ACHN (cell line): ENCODE measurements around the gene PRELID2.
"Not testable (repeated sequence)": the region's sequence is repeated elsewhere in the genome, so short reads cannot be mapped to it uniquely, and the experiment has no call there.

Source experiments
- DNase-seq: peaks from one replicate; pipeline ENCODE4 v3.0.0-alpha.2; 2015
- in situ Hi-C: cut with HindIII; loops from 2 replicates; pipeline ENCODE4 v1.10.0; 2017; ENCODE audit warnings: low sequenced_read_pairs, low pct_ligation_motif_present, low pct_unique_long_range_greater_than_20kb

PRELID2 gene

DNA sequence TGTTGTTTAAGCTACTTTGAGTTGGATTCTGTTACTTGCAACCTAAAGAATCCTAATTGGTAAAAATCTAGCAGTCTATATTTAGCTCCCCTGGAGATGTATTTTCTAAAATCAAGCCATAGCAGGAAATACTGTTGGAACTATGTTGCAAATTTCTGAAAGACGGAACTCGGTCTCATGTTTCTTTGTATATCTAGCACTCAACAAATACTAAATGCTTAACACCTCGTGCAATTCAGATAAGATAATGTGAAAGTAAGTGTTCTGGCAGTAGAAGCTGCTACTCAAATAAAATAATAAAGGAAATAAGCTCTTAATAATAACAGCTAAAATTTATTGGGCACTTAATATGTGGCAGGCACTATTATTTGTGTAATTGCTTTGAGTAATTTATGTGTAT, 10.9 kb upstream of the PRELID2 start:
- no peak for DNase-seq
- in situ Hi-C loops: no loop called here

- in situ Hi-C loops: no loop called here
- no peak for DNase-seq
Measured at GRCh38 chr5:145841299-145841698, 6.2 kb upstream of the PRELID2 start.

DNA sequence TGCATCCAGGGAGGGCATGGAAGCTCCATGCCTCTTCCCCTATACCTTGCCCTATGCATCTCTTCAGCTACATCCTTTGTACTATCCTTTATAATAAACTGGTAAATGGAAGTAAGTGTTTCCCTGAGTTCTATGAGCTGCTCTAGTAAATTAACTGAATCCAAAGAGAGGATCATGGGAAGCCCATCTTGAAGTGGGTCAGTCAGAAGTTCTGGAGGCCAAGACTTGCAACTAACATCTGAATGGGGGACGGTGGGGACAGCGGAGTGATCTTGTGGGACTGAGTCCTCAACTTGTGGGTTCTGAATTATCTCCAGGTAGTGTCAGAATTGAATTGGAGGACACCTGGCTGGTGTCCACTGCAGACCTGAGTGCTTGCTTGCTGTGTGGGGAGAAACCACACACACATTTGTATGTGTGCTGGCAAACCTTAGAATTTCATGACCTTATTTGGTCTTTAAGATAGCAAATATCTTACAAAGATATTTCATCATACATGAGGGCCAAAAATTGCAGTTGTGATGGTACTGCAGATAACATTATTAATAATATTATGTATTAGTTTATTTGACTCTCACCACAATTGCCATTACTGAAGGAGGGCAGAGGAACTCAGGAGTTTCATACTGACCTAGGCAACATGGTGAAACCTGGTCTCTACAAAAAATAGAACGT, 5.5 kb upstream of the PRELID2 start:
- in situ Hi-C loops: no loop called here

GRCh38 chr5:145838276-145838675, 3.1 kb upstream of the PRELID2 start:
- DNase-seq: no peak
- in situ Hi-C loops: no loop called here

More for the DNA sequence above, 5.5 kb upstream of the PRELID2 start:
- no peak for DNase-seq

- in situ Hi-C loops, DNase-seq: not testable (repeated sequence)
Measured at GRCh38 chr5:145836241-145836640, 1.1 kb upstream of the PRELID2 start.

DNA sequence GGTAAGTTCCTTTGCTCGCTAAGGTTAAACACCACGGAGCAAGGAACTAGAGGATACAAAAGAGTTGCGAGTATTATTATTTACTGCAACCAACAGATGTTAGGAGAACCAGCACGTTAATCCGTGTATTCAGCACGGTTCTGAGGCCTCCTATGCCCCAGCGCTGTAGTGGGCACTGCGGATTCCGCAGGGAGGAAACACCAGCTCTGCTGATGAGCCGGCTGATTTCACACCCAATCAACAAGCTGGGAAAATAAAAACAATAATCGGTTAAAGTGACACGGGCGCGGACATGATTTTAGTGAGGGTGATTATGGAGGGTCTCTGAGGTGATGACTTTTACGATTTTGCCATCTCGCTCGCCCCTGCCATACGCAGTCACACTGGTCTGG, 702 bp upstream of the PRELID2 start:
- no peak for DNase-seq
- in situ Hi-C loops: no loop called here

GRCh38 chr5:145834554-145834916, 607 bp downstream of the PRELID2 start:
- no peak for DNase-seq
- in situ Hi-C loops: no loop called here

DNA sequence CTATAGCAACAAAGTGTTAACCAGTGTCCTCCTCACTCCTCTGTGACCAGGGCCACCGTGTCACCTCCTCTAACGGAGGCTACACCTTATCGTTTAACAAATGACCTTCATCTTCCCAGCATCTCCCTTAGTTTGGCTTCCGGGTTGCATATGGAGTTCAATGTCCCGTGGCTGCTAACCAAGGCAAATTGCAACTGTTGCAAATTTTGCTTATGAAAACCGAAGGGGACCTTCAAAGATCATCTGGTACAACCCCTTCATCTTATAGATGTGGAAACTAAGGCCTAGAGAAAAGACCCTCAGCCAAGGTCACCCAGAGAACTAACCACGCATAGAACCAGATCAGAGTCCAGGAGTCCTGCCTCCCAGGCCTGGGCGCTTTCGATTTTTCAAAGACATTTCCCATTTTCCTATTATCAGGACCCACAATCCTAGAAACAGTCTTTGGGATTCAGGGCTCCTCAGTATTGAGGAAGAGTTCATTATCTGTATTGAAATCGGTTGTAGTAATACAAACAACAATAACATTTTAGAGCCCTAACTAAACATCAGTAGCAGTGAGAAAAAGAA, 1.4 kb downstream of the PRELID2 start:
- no peak for DNase-seq
- in situ Hi-C loops: no loop called here

- in situ Hi-C loops: no loop called here
- DNase-seq: no peak
Measured at GRCh38 chr5:145830594-145830993, 4.5 kb downstream of the PRELID2 start.

GRCh38 chr5:145829708-145830361, 5.3 kb downstream of the PRELID2 start:
- in situ Hi-C loops: no loop called here
- DNase-seq: no peak

GRCh38 chr5:145826895-145827674, 8.1 kb downstream of the PRELID2 start:
- DNase-seq: no peak
- in situ Hi-C loops: no loop called here

- peak; percentile 60 for DNase-seq
- in situ Hi-C loops: no loop called here
Measured at GRCh38 chr5:145825751-145826180, 9.4 kb downstream of the PRELID2 start.

GRCh38 chr5:145824040-145824439, 11.1 kb downstream of the PRELID2 start:
- in situ Hi-C loops: no loop called here
- DNase-seq: no peak

DNA sequence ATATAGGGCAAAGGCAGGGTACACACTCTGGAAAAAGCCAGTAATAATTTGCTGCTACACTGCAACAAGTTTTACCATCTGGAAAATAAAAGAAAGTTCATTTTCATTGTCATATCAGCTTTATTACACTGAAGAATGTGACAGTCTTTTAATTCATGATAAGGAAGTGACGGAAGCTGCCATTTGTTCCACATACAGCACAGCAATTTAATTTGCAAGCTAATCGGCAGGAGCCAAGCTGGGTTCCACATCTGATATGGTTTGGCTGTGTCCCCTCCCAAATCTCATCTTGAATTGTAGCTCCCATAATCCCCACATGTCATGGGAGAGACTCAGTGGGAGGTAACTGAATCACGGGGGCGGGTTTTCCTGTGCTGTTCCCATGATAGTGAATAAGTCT, 16.5 kb downstream of the PRELID2 start:
- in situ Hi-C loops: no loop called here

DNA sequence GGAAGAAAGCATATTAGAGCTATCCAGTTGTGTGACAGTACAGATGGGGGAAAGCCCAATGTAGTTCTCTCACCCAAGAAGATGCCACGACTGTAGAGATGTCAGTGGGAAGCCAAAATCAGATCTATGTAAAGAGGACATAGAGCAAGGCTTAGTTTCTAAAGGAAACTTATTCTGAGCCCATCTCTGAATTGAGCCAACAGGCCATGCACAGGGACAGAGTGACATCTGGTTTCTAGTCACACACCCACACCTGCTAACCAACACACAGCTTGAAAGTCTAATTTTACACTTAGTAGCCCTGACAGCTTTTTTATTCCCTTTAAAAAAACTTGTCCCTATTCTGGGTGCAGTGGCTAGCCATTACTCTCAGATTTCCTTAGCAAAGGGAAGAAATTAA, 22.3 kb downstream of the PRELID2 start:
- DNase-seq: no peak
- in situ Hi-C loops: no loop called here

More for the DNA sequence above, 16.5 kb downstream of the PRELID2 start:
- DNase-seq: no peak

DNA sequence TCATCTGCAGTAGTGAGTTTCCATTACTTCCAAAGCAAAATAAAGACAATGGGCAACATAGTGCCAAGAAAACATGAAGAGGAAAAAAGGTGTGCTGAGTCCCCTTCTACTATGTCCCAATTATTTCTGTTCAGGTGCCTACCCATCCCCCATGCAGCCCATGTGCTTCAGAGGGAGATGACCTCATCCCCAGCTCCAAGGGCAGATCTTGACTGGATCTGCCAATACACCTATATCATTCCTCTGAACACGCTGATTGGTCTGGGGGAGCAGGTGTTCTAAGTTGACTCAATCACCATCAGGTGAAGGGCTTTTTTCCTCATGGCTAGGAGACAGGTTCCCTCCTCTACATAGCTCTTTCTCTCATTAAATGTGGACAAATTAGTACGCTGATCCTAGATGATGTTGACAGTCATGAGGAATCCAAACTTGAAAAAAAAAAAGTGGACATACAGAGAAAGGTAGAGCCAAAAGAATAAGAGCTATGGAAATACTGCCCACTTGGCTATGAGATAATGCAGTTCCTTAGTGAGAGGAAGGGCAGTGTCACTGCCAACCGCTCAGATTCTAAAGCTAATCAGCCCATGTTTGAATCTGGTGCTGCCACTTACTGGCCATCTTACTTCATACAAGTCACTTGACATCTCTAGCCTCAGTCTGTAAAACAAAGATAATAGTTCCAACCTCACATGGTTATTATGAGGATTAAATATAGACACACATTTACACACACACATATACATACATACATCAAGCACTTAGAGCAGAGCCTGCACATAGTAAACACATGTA, 23.1 kb downstream of the PRELID2 start:
- in situ Hi-C loops: no loop called here

DNA sequence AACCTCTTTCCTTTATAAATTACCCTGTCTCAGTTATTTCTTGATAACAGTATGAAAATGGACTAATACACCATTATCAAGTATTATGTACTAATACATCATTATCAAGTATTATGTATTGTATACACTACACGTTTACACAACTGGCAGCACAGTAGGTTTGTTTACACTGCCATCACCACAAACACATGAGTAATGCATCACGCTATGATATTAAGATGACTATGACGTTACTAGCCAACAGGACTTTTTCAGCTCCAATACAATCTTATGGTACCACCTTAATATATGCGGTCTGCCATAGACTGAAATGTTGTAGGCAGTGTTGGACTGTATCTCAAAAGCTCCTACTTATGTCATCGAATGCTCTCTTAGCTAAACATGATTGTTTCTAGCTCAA, 28.2 kb downstream of the PRELID2 start:
- in situ Hi-C loops: no loop called here
- DNase-seq: no peak

More for the DNA sequence above, 23.1 kb downstream of the PRELID2 start:
- DNase-seq: peak; percentile 33

- DNase-seq: no peak
Measured at GRCh38 chr5:145805819-145806218, 29.3 kb downstream of the PRELID2 start.

GRCh38 chr5:145804701-145805100, 30.4 kb downstream of the PRELID2 start:
- DNase-seq: no peak
- in situ Hi-C loops: no loop called here

More at GRCh38 chr5:145805819-145806218, 29.3 kb downstream of the PRELID2 start:
- in situ Hi-C loops: no loop called here
